SH-SY5Y (cell line): ENCODE data around the gene SPRY4.

ENCODE experiments used
- GATA2 ChIP-seq: IDR thresholded peaks from 2 replicates; pipeline ENCODE4 v1.6.1; 2011; ENCODE audit warnings: mild to moderate bottlenecking, low read depth, low read length
- GATA3 ChIP-seq: IDR thresholded peaks from 2 replicates; pipeline ENCODE4 v1.6.1; 2011; ENCODE audit warnings: low read depth, mild to moderate bottlenecking, low read length, moderate library complexity

SPRY4 gene

GRCh38 chr5:142324871-142325724 is at the start of gene SPRY4:
SPRY4 (minus strand) TSS chr5:142325021; CDS start chr5:142315108, 9,913 bp downstream.
- peak; percentile 64 for TF ChIP-seq GATA3
- TF ChIP-seq GATA2, result peak; percentile 98

- no peak for TF ChIP-seq GATA2
- no peak for TF ChIP-seq GATA3
Measured at GRCh38 chr5:142368529-142368928, 43.7 kb upstream of the SPRY4 start.

GRCh38 chr5:142366007-142366406 is 41.2 kb upstream of the SPRY4 start:
- TF ChIP-seq GATA2 (no peak), GATA3 (no peak)

- TF ChIP-seq GATA3, result no peak
- no peak for TF ChIP-seq GATA2
Measured at GRCh38 chr5:142364251-142365145, 39.7 kb upstream of the SPRY4 start.

- TF ChIP-seq GATA3 (no peak), GATA2 (no peak)
Measured at GRCh38 chr5:142363619-142363963, 38.8 kb upstream of the SPRY4 start.

- TF ChIP-seq GATA3, result no peak
- TF ChIP-seq GATA2, result no peak
Measured at GRCh38 chr5:142360607-142361120, 35.8 kb upstream of the SPRY4 start.

GRCh38 chr5:142360051-142360498 is 35.3 kb upstream of the SPRY4 start:
- TF ChIP-seq GATA2 (no peak), GATA3 (no peak)

- TF ChIP-seq GATA3 (no peak), GATA2 (no peak)
Measured at GRCh38 chr5:142358648-142359047, 33.8 kb upstream of the SPRY4 start.

- TF ChIP-seq GATA2, result no peak
- no peak for TF ChIP-seq GATA3
Measured at GRCh38 chr5:142358121-142358520, 33.3 kb upstream of the SPRY4 start.

GRCh38 chr5:142357469-142358090 is 32.8 kb upstream of the SPRY4 start:
- no peak for TF ChIP-seq GATA2
- TF ChIP-seq GATA3, result no peak

- TF ChIP-seq GATA2 (no peak), GATA3 (no peak)
Measured at GRCh38 chr5:142356716-142357468, 32.1 kb upstream of the SPRY4 start.

- TF ChIP-seq GATA3 (no peak), GATA2 (no peak)
Measured at GRCh38 chr5:142356349-142356715, 31.5 kb upstream of the SPRY4 start.

GRCh38 chr5:142353071-142353472 is 28.3 kb upstream of the SPRY4 start:
- TF ChIP-seq GATA3, result no peak
- TF ChIP-seq GATA2, result no peak

- TF ChIP-seq GATA2 (no peak), GATA3 (no peak)
Measured at GRCh38 chr5:142350021-142350420, 25.2 kb upstream of the SPRY4 start.
